Esophagus muscularis mucosa (tissue), 4 donors: ENCODE results near the gene OTOGL.

Experiments
- EP300 ChIP-seq: sonication (generic); formaldehyde crosslinking; IDR thresholded peaks from one replicate; pipeline ENCODE4 v1.6.1; 2017; ENCODE audit warnings: antibody characterized with exemption
- POLR2A ChIP-seq: fragments of 450-650 bp; IDR thresholded peaks from one replicate; pipeline ENCODE4 v1.6.1; 2017; ENCODE audit warnings: antibody characterized with exemption, moderate library complexity, mild to moderate bottlenecking, low read depth
- TF ChIP-seq, protein P1 (sequence below), 3 experiments: fragments of 200-600 bp in 2 of 3; fragments of 450-650 bp in 1 of 3; sonication (generic) in 2 of 3; IDR thresholded peaks; one replicate each; pipeline ENCODE4 v1.5.1; 2017 to 2019; ENCODE audit warnings: antibody characterized with exemption in 3 of 3, mild to moderate bottlenecking in 2 of 3, moderate library complexity in 1 of 3

- TF ChIP-seq, protein P1, sequence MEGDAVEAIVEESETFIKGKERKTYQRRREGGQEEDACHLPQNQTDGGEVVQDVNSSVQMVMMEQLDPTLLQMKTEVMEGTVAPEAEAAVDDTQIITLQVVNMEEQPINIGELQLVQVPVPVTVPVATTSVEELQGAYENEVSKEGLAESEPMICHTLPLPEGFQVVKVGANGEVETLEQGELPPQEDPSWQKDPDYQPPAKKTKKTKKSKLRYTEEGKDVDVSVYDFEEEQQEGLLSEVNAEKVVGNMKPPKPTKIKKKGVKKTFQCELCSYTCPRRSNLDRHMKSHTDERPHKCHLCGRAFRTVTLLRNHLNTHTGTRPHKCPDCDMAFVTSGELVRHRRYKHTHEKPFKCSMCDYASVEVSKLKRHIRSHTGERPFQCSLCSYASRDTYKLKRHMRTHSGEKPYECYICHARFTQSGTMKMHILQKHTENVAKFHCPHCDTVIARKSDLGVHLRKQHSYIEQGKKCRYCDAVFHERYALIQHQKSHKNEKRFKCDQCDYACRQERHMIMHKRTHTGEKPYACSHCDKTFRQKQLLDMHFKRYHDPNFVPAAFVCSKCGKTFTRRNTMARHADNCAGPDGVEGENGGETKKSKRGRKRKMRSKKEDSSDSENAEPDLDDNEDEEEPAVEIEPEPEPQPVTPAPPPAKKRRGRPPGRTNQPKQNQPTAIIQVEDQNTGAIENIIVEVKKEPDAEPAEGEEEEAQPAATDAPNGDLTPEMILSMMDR (IDR thresholded peaks at IDR 0.05), result no peak
- TF ChIP-seq POLR2A, result no peak
- TF ChIP-seq EP300, result no peak
These were observed 194.4 kb downstream of the OTOGL start for GRCh38 chr12:80293759-80294158.
